Measurements from ENCODE around the gene PDK1. TPM values are rescaled to one million over a fixed set of nuclear protein-coding genes. Genes with fewer than 3 reads are reported as not detected.
A peak's percentile ranks its signal among the peaks of the same experiment; 100 is the strongest.

The PDK1 gene
- total RNA-seq, 3 donors from 2014 or later = 11.6 to 16.5 (median 14.7) TPM

- Histone ChIP-seq H3K4me1 (ENCODE audit: low read depth) (peaks cover 7% of the 10 kb centered on the region), H3K36me3 (ENCODE audit: low read depth) (no peaks in the 10 kb centered on the region), H3K9me3 (no peaks in the 10 kb centered on the region), H3K4me3 (peak overlapping the region; percentile 87)
- no peak for ATAC-seq
- intact Hi-C loops (cut with DNase I, micrococcal nuclease) = no loop called here
- no peak for DNase-seq
- TF ChIP-seq CTCF (IDR thresholded peaks at IDR 0.05) = no peak
Observed at GRCh38 chr2:172554352-172555271, 1.3 kb upstream of the PDK1 start.

- Histone ChIP-seq H3K9me3 (no peaks in the 10 kb centered on the region), H3K4me3 (peak overlapping the region; percentile 87), H3K4me1 (ENCODE audit: low read depth) (peaks cover 7% of the 10 kb centered on the region), H3K36me3 (ENCODE audit: low read depth) (no peaks in the 10 kb centered on the region)
- intact Hi-C loops (cut with DNase I, micrococcal nuclease) = no loop called here
- ATAC-seq = no peak
- TF ChIP-seq CTCF (IDR thresholded peaks at IDR 0.05) = no peak
- no peak for DNase-seq
Observed at GRCh38 chr2:172555272-172555521, 693 bp upstream of the PDK1 start.

GRCh38 chr2:172556284-172557033 lies 569 bp downstream of the PDK1 start:
- intact Hi-C loops (cut with DNase I, micrococcal nuclease) = no loop called here
- Histone ChIP-seq H3K4me1 (ENCODE audit: low read depth) (peaks cover 7% of the 10 kb centered on the region), H3K9me3 (no peaks in the 10 kb centered on the region), H3K36me3 (ENCODE audit: low read depth) (no peaks in the 10 kb centered on the region), H3K4me3 (peak overlapping the region; percentile 87)
- peak; percentile 74 for ATAC-seq
- peak; percentile 72 to 87 (median 81) for DNase-seq
- no peak for TF ChIP-seq CTCF (IDR thresholded peaks at IDR 0.05)

GRCh38 chr2:172558372-172558771 lies 2.5 kb downstream of the PDK1 start:
- intact Hi-C loops (cut with DNase I, micrococcal nuclease) = no loop called here
- H3K9me3 ChIP-seq = no peaks in the 10 kb centered on the region
- ATAC-seq (no peak), DNase-seq (no peak)
- H3K4me3 ChIP-seq = no peak overlapping the region
- H3K36me3 ChIP-seq (ENCODE audit: low read depth) = no peaks in the 10 kb centered on the region
- H3K4me1 ChIP-seq (ENCODE audit: low read depth) = peaks cover 7% of the 10 kb centered on the region
- no peak for TF ChIP-seq CTCF (IDR thresholded peaks at IDR 0.05)

GRCh38 chr2:172560721-172561120 lies 4.8 kb downstream of the PDK1 start:
- DNase-seq = no peak
- TF ChIP-seq CTCF (IDR thresholded peaks at IDR 0.05) = no peak
- peaks cover 7% of the 10 kb centered on the region for H3K4me1 ChIP-seq (ENCODE audit: low read depth)
- intact Hi-C loops (cut with DNase I, micrococcal nuclease) = no loop called here
- H3K9me3 ChIP-seq = no peaks in the 10 kb centered on the region
- no peak for ATAC-seq
- no peaks in the 10 kb centered on the region for H3K36me3 ChIP-seq (ENCODE audit: low read depth)
- no peak overlapping the region for H3K4me3 ChIP-seq
